HG03354 (cell line): ENCODE data around the gene CPNE4.
"Not testable (repeated sequence)": the region's sequence is repeated elsewhere in the genome, so short reads cannot be mapped to it uniquely, and the experiment has no call there.

Source experiments
- ATAC-seq: cut with Tn5 transposase; IDR thresholded peaks from one replicate; pipeline ENCODE4 v1.9.1; 2021; ENCODE audit warnings: mild to moderate bottlenecking; ENCODE audit not compliant: unreplicated experiment, poor library complexity, severe bottlenecking

Gene CPNE4

DNA sequence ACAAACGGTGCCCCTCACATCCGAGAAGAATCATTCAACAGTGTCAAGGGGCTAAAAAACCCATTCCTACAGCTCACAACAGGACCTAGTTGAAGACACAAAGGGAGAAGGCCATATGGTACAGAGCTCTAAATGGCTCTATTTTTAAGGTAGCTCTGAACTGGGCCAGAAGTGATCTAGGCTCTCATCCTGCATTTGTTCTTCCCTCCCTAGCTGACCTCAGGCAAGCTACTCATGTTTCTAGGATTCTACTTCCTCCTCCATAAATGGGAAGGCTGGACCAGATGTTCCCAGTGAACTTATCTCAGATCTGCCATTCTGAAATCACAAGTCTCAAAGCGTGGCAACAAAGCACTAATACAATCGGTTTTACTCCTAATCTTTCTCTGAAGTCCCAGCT, 62.3 kb downstream of the CPNE4 start:
- no peak for ATAC-seq

DNA sequence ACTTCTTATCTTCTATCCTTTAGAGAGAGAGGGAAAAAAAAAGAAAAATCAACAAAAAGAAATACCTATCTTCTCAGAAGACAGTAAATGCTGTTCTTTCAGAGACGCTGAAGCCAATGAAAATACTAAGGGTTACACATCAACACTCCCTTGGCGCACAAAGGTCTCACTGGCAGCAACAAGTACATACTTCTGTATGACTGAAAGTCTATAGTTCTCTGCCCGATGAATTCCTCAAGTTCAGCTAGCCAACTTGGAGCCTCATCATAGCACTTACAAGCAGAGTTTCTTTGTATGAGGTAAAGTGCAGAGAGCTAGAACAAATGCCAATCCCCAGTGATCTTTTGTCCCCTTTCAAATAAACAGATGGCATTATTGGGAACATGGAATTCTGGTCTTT, 62.7 kb downstream of the CPNE4 start:
- ATAC-seq: no peak

DNA sequence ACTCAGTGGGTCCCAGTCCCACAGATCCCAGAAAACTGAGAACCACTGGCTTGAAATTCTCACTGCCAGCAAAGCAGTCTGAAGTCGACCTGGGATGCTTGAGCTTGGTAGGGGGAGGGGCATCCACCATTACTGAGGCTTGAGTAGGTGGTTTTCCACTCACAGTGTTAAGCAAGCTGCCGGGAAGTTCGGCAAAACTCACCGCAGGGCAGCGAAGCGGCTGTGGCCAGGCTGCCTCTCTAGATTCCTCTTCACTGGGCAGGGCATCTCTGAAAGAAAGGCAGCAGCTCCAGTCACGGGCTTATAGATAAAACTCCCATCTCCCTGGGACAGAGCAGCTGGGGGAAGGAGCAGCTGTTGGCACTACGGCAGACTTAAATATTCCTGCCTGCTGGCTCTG, 71.4 kb downstream of the CPNE4 start:
- ATAC-seq: not testable (repeated sequence)

DNA sequence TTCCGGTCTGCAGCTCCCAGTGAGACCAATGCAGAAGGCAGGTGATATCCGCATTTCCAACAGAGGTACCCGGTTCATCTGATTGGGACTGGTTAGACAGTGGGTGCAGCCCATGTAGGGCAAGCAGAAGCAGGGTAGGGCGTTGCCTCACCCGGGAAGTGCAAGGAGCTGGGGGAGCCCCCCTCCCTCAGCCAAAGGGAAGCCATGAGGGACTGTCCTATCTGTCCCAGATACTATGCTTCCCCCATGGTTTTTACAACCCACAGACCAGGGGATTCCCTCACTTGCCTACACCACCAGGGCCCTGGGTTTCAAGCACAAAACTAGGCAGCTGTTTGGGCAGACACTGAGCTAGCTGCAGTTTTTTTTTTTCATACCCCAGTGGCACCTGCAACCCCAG, 71.8 kb downstream of the CPNE4 start:
- ATAC-seq: no peak

DNA sequence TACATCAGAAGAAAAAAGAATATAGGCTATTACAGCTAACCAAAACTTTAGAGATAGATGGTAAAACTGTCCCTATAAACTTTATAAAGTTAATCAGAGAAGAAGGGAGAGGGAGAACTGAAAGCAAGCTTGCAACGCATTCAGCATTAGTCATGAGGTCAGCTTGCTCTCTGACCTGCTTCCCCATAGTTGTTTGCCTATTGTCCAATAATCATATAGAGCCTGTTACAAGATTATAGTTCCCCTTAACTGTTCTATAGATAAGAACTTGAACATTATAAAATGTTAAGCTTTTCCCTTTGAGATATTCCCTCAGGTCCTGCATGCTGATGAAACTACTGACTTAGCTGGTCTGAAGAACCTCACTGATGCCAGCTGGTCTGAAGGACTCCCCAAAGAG, 74.5 kb downstream of the CPNE4 start:
- ATAC-seq: no peak

DNA sequence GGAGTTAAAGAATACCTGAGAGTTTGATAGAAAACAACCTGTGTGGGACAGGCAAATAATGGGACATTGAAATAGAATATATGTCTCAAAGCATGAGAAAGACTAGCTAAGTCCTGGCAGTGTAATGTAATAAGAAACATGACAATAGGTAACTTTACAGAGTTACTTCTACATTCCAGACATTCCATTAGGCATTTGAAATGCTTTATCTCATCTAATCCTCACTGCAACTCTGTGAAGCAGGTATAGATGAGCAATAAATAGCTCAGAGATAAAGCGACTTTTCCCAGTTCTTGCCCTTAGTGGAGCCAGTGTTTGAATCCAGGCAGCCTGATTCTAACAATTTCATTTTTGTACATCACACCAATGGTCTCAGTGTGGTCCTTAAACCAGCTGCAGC, 76.8 kb downstream of the CPNE4 start:
- no peak for ATAC-seq

DNA sequence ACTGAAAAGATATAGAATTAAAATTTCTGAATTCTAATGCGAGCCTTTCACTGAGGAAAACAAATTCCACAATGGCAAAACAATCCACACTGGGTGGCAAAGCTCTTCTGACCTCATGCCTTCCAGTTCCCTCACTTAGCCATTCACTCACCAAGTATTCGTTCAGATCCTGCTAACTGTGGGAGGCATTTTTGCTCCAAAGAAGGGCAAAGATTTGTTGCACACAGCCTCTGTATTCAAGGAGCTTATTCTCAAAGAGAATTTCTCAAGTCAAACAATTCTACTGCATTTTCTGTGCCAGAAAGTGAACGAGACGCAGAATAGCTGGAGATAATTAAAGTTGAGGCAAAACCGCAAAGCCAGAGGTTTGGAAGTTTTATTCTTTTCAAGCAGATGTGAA, 77.3 kb downstream of the CPNE4 start:
- no peak for ATAC-seq

DNA sequence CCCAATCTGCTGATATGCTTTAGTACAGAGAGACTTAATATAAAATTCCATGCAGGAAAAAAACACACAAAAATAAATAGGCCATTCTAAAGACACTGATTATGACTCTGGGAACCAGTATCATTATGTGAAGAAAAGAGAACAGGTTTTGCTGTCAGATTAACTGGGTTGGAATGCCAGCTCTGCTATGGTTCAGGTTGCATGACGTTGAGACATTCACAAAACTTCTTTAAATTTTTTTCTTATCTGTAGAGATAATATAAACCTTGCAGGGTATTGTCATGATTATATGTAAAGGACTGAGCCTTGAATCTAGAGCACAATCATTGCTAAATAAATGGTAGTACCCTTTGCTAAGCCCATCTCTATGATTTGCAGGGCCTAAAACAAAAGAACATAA, 86.0 kb downstream of the CPNE4 start:
- no peak for ATAC-seq

DNA sequence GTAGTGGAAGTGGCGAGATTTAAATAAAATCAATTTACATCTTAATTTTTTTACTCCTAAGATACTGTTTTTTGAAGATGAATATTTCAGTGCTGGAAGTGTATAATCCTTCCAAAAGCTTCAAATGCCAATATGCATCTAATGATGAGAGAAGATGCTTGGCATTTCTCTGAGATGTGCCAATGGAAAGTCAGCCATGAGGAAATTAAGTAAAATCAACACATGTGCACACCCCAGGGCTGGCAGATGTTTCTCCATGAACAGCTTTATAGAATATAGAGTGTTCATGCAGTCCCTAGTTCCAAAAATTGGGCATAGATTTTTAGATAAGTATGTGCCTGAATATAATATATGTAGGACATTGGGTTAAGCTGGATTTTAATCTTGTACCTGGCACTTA, 90.1 kb downstream of the CPNE4 start:
- ATAC-seq: no peak

DNA sequence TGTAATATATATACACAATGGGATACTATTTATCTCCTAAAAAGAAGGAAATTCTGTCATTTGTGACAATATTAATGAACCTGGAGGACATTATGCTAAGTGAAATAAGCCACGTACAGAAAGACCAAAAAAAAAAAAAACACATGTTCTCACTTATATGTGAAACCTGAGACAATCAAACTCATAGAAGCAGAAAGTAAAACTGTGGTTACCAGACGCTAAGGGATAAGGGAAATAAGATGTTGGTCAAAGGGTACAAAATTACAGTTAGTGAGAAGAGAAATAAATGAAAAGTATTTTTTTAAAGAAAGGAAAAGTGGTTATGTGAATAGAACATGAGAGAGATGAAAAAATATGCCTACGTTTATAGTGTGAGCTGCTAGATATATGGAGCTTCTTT, 101.1 kb downstream of the CPNE4 start:
- ATAC-seq: no peak

DNA sequence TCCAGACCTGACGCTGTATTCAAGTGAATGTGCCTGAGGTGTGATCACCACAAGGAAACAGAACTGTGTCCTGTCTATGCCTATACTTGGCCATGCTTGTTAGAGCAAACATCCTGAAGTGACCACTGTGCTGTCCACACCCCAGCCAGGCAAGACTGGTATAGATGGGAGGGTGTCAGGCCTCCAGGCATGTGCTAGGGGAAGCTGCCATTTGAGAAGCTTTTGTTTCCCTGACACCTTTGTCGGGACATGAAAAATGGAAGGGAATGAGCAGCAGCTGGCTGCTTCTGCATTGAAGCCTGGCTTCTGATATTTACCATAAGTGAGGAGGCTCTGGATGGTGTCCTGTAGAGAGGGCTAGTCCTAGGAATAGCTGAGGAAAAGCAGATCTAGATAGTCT, 106.2 kb downstream of the CPNE4 start:
- no peak for ATAC-seq

DNA sequence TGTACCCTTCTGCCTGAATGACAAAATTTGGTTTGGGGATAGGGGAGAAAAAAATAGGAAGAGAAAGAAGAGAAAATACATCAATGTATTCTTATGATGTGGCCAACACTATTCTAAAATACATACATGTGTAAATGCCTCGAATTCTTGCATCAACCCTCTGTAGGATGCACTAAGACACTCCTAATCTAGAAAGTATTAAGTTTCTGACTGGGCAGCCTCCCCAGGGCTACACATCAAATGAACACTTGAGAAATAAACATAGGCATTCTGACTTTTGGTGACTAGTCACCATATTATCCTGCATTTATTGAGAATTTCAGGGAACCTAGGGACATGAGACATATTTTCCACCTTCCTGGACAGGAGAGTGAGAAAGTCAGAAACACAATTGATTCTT, 109.2 kb downstream of the CPNE4 start:
- no peak for ATAC-seq

DNA sequence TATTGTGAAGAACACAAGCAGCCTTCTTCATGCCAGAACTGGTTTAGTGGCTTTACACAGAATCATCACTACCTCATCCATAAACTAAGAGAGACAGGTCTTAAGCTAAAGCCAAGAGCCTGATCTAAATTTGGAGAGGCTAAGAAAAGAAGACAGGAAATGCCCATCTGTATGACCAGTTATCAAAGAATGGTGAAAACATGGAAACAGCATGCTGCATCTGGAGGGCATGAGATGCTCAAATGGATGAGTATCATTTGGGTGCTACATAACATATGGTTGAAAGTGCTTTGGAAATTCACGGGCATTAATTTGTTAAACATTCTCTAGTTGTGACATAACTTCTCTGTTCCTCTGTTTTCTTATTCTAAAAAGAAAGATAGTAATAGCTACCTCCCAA, 112.5 kb downstream of the CPNE4 start:
- ATAC-seq: no peak

DNA sequence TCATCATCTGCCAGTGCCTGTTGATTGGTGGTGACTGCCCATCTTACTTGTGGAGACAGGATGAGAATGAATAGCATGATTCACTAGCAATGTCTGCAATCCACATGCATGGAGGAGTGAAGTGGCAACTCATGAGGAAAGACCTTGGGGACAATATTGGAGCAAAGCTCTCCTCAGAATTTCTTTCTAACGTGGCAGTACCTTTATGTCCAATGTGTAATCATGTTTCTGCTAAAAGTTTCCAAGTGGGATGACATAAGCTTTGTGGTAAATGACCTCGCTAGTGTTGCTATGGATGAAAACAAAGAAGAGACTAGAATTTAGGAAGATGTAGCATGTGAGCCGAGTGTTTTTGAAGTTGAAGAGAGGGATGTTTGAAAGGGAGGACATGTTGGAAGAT, 117.8 kb downstream of the CPNE4 start:
- ATAC-seq: no peak

DNA sequence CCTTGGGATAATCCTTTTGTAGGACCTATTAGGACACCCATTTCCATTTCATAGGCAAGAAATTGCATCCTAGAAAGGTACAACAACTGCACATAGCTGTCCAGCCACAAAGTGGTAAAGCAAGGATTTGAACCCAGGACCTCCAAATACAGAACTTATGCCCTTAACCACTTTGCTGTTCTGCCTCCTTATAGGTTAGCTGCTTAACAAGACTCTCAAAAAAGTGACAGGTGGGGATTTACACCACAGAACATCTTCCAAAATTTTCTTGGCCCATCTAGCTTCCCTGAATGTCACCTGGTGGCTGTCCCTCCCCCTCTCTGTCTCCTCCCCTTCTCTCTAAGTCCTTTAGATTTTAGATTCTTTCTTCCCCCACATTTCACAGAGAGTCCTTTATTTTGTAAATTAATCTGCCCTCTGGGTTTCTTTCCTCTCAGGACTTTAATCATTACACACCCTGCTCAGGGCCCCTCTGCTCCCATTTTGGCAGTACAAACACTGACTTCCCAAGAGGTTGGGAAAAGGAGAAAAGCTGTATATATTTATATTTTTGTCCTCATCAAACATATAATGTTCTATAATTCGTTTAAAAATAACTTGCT, 120.6 kb downstream of the CPNE4 start:
- no peak for ATAC-seq

DNA sequence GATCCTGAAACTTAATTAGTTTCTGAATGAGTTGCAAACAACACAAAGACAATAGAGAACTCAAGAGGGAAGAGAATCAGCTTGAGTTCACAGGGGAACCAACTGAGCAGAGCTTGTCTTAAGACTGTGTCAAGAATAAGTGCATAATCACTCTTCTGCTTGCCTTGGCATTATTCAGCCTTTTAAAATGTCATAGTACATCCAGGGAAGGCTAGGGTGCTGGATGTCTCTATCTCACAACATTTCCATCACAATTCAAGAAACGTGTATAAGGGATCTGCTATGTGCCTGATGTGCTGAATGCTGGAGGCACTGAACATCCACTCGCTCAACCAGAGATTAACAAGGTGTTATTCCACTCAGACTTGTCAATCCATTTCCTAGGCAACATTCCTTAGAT, 122.6 kb downstream of the CPNE4 start:
- ATAC-seq: no peak

DNA sequence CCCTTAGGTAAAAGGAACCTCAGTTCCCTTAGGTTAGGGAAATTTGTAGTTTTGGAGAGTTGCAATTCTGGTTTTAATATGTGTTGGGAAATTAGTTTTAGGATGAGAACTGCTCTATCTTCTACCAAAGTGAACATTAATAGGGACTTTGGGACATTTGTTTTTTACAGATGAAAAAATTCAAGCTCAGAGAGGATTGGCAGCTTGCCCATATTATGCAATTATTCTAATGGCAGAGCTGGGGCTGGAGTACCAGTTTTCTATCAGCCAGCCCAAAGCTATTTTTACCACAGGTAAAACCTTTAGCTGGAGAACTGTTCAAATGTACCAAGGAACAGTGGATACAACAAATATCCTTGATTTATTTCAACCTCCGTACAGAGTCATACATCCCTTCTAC, 127.0 kb downstream of the CPNE4 start:
- ATAC-seq: no peak

DNA sequence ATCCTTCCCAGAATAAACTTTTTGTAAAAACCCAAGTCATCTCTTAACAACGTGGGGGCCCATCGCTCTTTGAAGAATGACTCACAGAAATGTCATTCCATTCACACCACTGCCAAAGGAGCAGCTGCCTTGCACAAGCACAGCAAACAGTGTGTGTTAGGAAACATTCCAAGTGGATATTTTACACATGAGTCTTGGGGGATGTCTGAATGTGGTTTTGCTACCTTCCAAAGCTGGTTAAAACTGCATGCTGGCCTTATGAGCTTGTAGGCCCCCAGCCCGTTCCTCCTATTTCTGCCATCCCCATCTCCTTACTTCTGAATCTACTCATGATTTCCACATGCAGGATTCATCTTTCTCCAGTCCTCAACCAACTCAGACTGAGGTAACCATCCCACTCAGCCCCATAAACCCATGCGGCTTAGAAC, 130.8 kb downstream of the CPNE4 start:
- ATAC-seq: no peak

DNA sequence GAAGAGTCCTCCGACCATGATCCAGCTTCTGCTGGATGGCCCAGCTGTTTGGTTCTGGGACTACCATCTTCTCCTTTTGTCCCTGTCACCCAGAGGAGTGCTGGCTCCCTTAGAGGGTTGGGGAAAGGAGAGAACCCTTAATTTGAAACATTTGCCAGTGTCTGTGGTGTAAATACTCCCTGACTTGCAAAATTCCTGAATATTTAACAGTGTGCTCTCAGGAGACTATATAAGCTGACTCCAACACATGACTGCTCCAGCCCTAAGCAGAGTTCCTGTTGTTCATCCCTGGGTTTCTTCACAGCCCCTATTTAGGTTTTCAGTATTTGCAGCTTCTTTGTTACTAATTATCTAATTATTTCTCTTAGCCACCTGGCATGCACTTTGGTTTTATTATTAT, 133.1 kb downstream of the CPNE4 start:
- no peak for ATAC-seq

DNA sequence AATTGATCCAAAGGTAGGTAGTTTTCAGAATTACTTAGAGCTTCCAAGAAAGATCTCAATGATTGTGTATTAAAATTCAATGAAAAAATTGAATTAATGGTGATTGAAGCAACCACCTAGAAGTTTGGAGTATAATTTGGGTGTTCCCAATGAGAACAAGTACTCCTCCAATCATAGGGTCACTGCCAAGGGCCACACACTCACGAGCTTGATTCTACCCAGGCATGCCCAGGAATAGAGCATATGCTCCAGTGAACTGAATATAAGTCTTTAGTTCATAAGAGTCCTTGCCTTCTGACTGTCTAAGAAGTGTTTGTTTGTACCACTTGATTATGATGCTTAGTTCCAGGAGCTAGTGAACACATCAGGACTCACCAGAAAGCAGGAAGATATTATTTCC, 133.9 kb downstream of the CPNE4 start:
- ATAC-seq: no peak

DNA sequence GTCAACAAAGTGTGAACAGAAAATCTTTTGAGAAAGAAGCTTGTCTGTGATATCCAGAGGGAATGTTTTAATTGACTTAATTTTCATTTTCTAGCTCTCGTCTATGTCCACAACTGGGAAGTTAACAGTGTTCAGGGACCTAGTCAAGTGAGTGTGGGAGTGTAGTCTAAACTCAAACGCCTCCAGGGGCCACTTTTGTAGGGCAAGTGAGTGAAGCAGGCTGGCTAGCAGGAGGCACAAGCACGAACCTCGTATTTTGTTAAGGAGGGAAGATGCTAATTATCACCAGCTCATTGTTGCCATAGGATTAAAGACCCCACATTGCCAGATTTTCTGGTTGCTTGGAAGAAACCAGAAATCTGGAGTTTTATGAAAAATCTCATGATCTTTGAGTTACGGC, 135.8 kb downstream of the CPNE4 start:
- no peak for ATAC-seq

DNA sequence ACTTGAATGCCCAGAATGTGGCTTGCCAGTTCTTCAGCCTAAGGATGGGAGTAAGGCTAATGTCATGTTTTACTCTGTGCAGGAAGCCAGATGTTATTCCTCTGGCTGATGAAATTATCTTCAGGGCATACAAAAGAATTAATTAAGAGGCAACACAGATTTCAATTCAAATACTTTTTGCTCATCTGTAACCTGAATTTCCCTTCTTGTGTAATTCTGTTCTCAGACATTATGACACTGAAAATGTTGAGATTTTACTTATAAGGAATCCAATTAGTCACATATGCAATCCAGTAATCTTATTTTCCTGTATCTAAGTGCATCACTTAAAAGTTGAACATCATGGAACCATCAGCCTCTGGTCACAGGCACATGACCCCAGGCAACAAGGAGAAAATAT, 136.5 kb downstream of the CPNE4 start:
- ATAC-seq: no peak

DNA sequence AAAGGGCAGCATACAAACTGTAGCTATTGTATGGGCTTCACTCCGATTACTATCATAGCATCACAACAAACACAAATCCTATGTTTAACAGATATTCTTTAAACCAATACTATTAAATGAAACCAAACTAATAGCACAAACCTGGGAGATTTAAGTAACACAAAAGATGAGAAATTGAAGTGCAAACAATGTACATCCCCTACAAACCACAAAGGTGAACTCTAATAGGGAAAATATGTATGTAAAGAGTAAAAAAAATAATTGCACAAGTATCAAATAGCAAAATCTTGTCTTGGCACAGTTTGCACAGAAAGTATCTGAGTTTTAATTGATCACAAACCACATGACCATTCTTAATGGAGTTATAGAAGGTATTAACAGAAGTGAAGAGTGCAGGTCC, 138.5 kb downstream of the CPNE4 start:
- no peak for ATAC-seq
